H9 (cell line): ENCODE measurements around the gene PANX2. TPM values are rescaled to one million over a fixed set of nuclear protein-coding genes. Genes with fewer than 3 reads are reported as not detected.

Experiments used
- DNase-seq: peaks from one replicate; pipeline ENCODE4 v3.0.0-alpha.2; 2017
- H2AFZ ChIP-seq: one replicate; pipeline ENCODE4 v1.6.1; 2013; ENCODE audit warnings: mild to moderate bottlenecking, low read length, control low read depth, moderate library complexity
- H2AK5ac ChIP-seq: 2 replicates; pipeline ENCODE4 v1.6.1; 2013; ENCODE audit warnings: low read length, control low read depth, mixed read lengths; ENCODE audit not compliant: insufficient read length
- H2BK120ac ChIP-seq: one replicate; pipeline ENCODE4 v1.6.1; 2013; ENCODE audit warnings: low read depth, mild to moderate bottlenecking, low read length, control low read depth, inconsistent platforms; ENCODE audit not compliant: poor library complexity, severe bottlenecking
- H2BK12ac ChIP-seq: 2 replicates; pipeline ENCODE4 v1.6.1; 2013; ENCODE audit warnings: low read length, control low read depth, mixed read lengths, low read depth; ENCODE audit not compliant: insufficient read length
- H2BK15ac ChIP-seq: 2 replicates; pipeline ENCODE4 v1.6.1; 2013; ENCODE audit warnings: low read depth, low read length, control low read depth
- H2BK20ac ChIP-seq: one replicate; pipeline ENCODE4 v1.6.1; 2013; ENCODE audit warnings: low read depth, mild to moderate bottlenecking, low read length, control low read depth, inconsistent platforms; ENCODE audit not compliant: poor library complexity, severe bottlenecking
- H2BK5ac ChIP-seq: 2 replicates; pipeline ENCODE4 v1.6.1; 2013; ENCODE audit warnings: low read length, control low read depth, mixed read lengths; ENCODE audit not compliant: insufficient read length
- H3K14ac ChIP-seq: 2 replicates; pipeline ENCODE4 v1.6.1; 2013; ENCODE audit warnings: low read length, control low read depth; ENCODE audit not compliant: insufficient read depth
- H3K18ac ChIP-seq: 2 replicates; pipeline ENCODE4 v1.6.1; 2013; ENCODE audit warnings: low read depth, mild to moderate bottlenecking, mixed read lengths, low read length, control low read depth; ENCODE audit not compliant: insufficient read length
- H3K23ac ChIP-seq: 2 replicates; pipeline ENCODE4 v1.6.1; 2013; ENCODE audit warnings: low read length, control low read depth, mixed read lengths, low read depth; ENCODE audit not compliant: insufficient read length
- H3K23me2 ChIP-seq: 2 replicates; pipeline ENCODE4 v1.6.1; 2013; ENCODE audit warnings: low read depth, mild to moderate bottlenecking, mixed read lengths, low read length, control low read depth; ENCODE audit not compliant: insufficient read length, poor library complexity, severe bottlenecking
- H3K27ac ChIP-seq: 2 replicates; pipeline ENCODE4 v1.5.1; 2013; ENCODE audit warnings: low read length, control low read depth, mixed read lengths, low read depth; ENCODE audit not compliant: insufficient read length
- H3K27me3 ChIP-seq: 2 replicates; pipeline ENCODE4 v1.6.1; 2013; ENCODE audit warnings: low read length, control low read depth, inconsistent platforms; ENCODE audit not compliant: insufficient read depth
- H3K4ac ChIP-seq: 2 replicates; pipeline ENCODE4 v1.6.1; 2013; ENCODE audit warnings: low read depth, mild to moderate bottlenecking, control low read depth, inconsistent platforms, low read length, moderate library complexity
- H3K4me1 ChIP-seq: 2 replicates; pipeline ENCODE4 v1.6.1; 2013; ENCODE audit warnings: low read length, control low read depth, inconsistent platforms; ENCODE audit not compliant: insufficient read depth
- H3K4me2 ChIP-seq: 2 replicates; pipeline ENCODE4 v1.6.1; 2013; ENCODE audit warnings: low read length, control low read depth, mixed read lengths; ENCODE audit not compliant: insufficient read length, insufficient read depth
- H3K56ac ChIP-seq: 2 replicates; pipeline ENCODE4 v1.6.1; 2013; ENCODE audit warnings: low read depth, mild to moderate bottlenecking, mixed read lengths, low read length, control low read depth; ENCODE audit not compliant: insufficient read length
- H3K79me1 ChIP-seq: 2 replicates; pipeline ENCODE4 v1.6.1; 2013; ENCODE audit warnings: low read depth, mild to moderate bottlenecking, moderate library complexity, low read length, control low read depth, inconsistent platforms; ENCODE audit not compliant: insufficient read depth, poor library complexity, severe bottlenecking
- H3K79me2 ChIP-seq: 2 replicates; pipeline ENCODE4 v1.6.1; 2013; ENCODE audit warnings: low read length, control low read depth, inconsistent platforms; ENCODE audit not compliant: insufficient read depth
- H3K9ac ChIP-seq: 2 replicates; pipeline ENCODE4 v1.6.1; 2013; ENCODE audit warnings: low read length, control low read depth, mixed read lengths; ENCODE audit not compliant: insufficient read length; ENCODE audit errors: extremely low read depth
- H3K9me3 ChIP-seq: one replicate; pipeline ENCODE4 v1.6.1; 2013; ENCODE audit warnings: low read depth, low read length, inconsistent platforms; ENCODE audit not compliant: control insufficient read depth
- H3T11ph ChIP-seq: one replicate; pipeline ENCODE4 v1.6.1; 2013; ENCODE audit warnings: mild to moderate bottlenecking, low read length, control low read depth, inconsistent platforms
- H4K20me1 ChIP-seq: one replicate; pipeline ENCODE4 v1.6.1; 2013; ENCODE audit not compliant: control insufficient read depth, insufficient read length, insufficient read depth
- H4K5ac ChIP-seq: 2 replicates; pipeline ENCODE4 v1.6.1; 2013; ENCODE audit warnings: low read depth, mild to moderate bottlenecking, mixed read lengths, low read length, control low read depth; ENCODE audit not compliant: insufficient read length
- H4K8ac ChIP-seq: replicated peaks from 2 replicates; pipeline ENCODE4 v1.6.1; 2013; ENCODE audit warnings: low read length, control low read depth, mixed read lengths, low read depth; ENCODE audit not compliant: insufficient read length
- H4K91ac ChIP-seq: 2 replicates; pipeline ENCODE4 v1.6.1; 2013; ENCODE audit warnings: low read depth, mild to moderate bottlenecking, moderate library complexity, mixed read lengths, low read length, control low read depth; ENCODE audit not compliant: insufficient read length
- H3K27ac Mint-ChIP-seq, 3 experiments: 2 replicates in 2 of 3; 3 replicates in 1 of 3; pipeline ENCODE4 v1.8.0; 2020 to 2021; ENCODE audit warnings: mixed read lengths in 3 of 3, mild to moderate bottlenecking in 1 of 3, moderate library complexity in 1 of 3
- H3K27me3 Mint-ChIP-seq: 2 replicates; pipeline ENCODE4 v1.8.0; 2021; ENCODE audit warnings: low read depth, mild to moderate bottlenecking, moderate library complexity, mixed read lengths
- H3K36me3 Mint-ChIP-seq, 3 experiments: 2 replicates in 2 of 3; 3 replicates in 1 of 3; pipeline ENCODE4 v1.8.0; 2020 to 2021; ENCODE audit warnings: low read depth in 3 of 3, mixed read lengths in 3 of 3; ENCODE audit not compliant: insufficient read depth in 1 of 3
- H3K4me1 Mint-ChIP-seq, 2 experiments: 2 replicates each; pipeline ENCODE4 v1.8.0; 2020; ENCODE audit warnings: mixed read lengths in 2 of 2
- H3K4me3 Mint-ChIP-seq, 2 experiments: 2 replicates in 1 of 2; 3 replicates in 1 of 2; pipeline ENCODE4 v1.8.0; 2020 to 2021; ENCODE audit warnings: mild to moderate bottlenecking in 2 of 2, mixed read lengths in 2 of 2, moderate library complexity in 1 of 2
- H3K9me3 Mint-ChIP-seq, 2 experiments: 2 replicates in 1 of 2; 3 replicates in 1 of 2; pipeline ENCODE4 v1.8.0; 2020; ENCODE audit warnings: mild to moderate bottlenecking in 2 of 2, mixed read lengths in 2 of 2, moderate library complexity in 1 of 2
- CTCF ChIP-seq: fragments of 200-600 bp; sonication (generic); conservative IDR thresholded peaks from 3 replicates; pipeline ENCODE4 v1.8.0; 2021; ENCODE audit warnings: antibody characterized with exemption, mild to moderate bottlenecking
- WGBS: extraction: QIAGEN DNeasy Blood & Tissue Kit; methylation state at CpG from one replicate; pipeline ENCODE4 v1.1.7; 2013; ENCODE audit warnings: missing lambda C conversion rate, low lambda C conversion rate, mixed read lengths; ENCODE audit not compliant: insufficient read length; ENCODE audit errors: extremely low coverage; 5-methylcytosine and 5-hydroxymethylcytosine counted together
- total RNA-seq: library from RNA; stranded (reverse); gene quantifications from 2 replicates; pipeline ENCODE4 v1.2.1, GENCODE V29; 2021

The PANX2 gene
- total RNA-seq, 1 experiment from 2014 or later: 8.0 TPM

GRCh38 chr22:50173311-50173982 lies 2.9 kb downstream of the PANX2 start:
- Histone ChIP-seq H2AFZ (no peak overlapping the region), H2BK15ac (no peak overlapping the region), H2BK120ac (no peak overlapping the region), H2AK5ac (no peak overlapping the region), H4K8ac (no peak overlapping the region), H3K27ac (no peak overlapping the region), H3K14ac (no peak overlapping the region), H3K9me3 (no peaks in the 10 kb centered on the region), H3K18ac (no peak overlapping the region), H3K23me2 (peaks cover 5% of the 10 kb centered on the region), H3K4me2 (no peak overlapping the region), H3K27me3 (peaks cover 3% of the 10 kb centered on the region; the same call in 1 of the 2 replicates), H3K9ac (no peak overlapping the region), H3T11ph (no peak overlapping the region), H3K79me2 (no peaks in the 10 kb centered on the region), H2BK12ac (no peak overlapping the region), H2BK5ac (no peak overlapping the region), H3K4ac (no peak overlapping the region), H4K5ac (no peak overlapping the region), H4K91ac (no peak overlapping the region), H2BK20ac (no peak overlapping the region), H3K79me1 (no peaks in the 10 kb centered on the region), H3K4me1 (no peaks in the 10 kb centered on the region), H4K20me1 (no peaks in the 10 kb centered on the region), H3K23ac (no peak overlapping the region), H3K56ac (no peak overlapping the region)
- no peaks in the 10 kb centered on the region; a peak in 1 of 5 replicates for H3K9me3 Mint-ChIP-seq
- no peak for TF ChIP-seq CTCF
- no CpG with 5 or more reads among the region's 26 CpGs for WGBS
- H3K27ac Mint-ChIP-seq: no peak overlapping the region
- peaks cover 25% of the 10 kb centered on the region for H3K27me3 Mint-ChIP-seq
- no peak for DNase-seq
- H3K4me1 Mint-ChIP-seq: peaks cover 4 to 7% of the 10 kb centered on the region in 2 experiments
- H3K4me3 Mint-ChIP-seq: no peak overlapping the region
- peaks cover 2 to 9% (median 4%) of the 10 kb centered on the region in 3 experiments; a peak in 4 of 7 replicates for H3K36me3 Mint-ChIP-seq
